ENCODE data around the gene AXIN2. TPM values are rescaled to one million over a fixed set of nuclear protein-coding genes. Genes with fewer than 3 reads are reported as not detected.
A peak's percentile ranks its signal among the peaks of the same experiment; 100 is the strongest.

AXIN2 gene
- total RNA-seq, 1 donor from 2014 or later, result 115 TPM

DNA sequence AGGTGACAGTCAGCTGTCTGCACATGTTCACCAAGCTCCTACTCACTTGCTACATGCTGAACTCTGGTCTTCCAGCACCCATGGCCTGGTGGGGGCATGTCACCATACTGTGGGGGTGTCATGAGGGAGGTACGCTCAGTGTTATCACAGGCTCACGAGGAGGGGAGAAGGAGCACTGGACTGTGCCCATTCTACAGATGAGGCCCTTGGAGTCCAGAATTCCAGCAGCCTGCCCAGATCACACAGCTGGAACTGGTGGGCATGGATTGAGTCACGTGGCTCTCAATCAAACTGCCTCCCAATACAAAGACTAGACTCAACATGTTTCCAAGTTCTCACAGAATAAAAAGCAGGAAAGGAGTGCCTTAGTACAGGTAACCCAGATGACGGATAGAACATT lies 10.7 kb downstream of the AXIN2 start:
- Mint-ChIP-seq H3K4me3 (peak overlapping the region; percentile 76), H3K27me3 (no peaks in the 10 kb centered on the region), H3K4me1 (ENCODE audit: unreplicated experiment) (peaks cover 65% of the 10 kb centered on the region), H3K27ac (peak overlapping the region; percentile 88), H3K9me3 (no peaks in the 10 kb centered on the region), H3K36me3 (peaks cover 54% of the 10 kb centered on the region)
- DNase-seq (ENCODE audit: extremely low spot score, unreplicated experiment), result no peak
- TF ChIP-seq, protein P1, sequence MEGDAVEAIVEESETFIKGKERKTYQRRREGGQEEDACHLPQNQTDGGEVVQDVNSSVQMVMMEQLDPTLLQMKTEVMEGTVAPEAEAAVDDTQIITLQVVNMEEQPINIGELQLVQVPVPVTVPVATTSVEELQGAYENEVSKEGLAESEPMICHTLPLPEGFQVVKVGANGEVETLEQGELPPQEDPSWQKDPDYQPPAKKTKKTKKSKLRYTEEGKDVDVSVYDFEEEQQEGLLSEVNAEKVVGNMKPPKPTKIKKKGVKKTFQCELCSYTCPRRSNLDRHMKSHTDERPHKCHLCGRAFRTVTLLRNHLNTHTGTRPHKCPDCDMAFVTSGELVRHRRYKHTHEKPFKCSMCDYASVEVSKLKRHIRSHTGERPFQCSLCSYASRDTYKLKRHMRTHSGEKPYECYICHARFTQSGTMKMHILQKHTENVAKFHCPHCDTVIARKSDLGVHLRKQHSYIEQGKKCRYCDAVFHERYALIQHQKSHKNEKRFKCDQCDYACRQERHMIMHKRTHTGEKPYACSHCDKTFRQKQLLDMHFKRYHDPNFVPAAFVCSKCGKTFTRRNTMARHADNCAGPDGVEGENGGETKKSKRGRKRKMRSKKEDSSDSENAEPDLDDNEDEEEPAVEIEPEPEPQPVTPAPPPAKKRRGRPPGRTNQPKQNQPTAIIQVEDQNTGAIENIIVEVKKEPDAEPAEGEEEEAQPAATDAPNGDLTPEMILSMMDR (conservative IDR thresholded peaks at IDR 0.05), result no peak

DNA sequence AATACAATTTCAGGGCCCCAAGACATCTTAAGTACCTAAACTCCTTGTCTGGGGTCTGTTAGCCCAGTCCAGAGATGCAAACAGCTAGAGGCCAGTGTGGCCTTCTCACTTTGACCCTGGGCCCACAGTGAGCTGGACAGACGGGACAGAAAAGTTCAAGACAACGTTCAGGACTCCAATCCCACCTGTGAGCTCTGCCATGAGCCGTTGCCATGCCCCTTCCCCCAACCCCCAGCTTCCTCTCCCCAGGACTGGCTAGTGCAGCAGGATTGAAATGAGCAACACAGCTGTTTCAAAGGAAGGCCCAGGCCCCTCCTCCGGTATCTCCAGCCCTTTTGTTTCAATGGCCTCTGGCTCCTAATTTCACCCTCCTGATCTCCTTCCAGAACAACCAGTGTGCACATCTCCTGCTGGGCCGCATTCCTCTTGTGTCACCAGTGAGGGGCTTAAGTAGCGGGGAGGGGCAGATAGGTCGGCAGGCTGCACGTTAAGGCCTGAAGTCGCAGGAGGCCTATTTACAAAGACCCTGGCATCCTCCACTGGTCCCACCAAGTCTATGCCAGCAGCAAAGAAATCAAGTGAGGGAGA lies 11.3 kb downstream of the AXIN2 start:
- TF ChIP-seq, protein P1 (conservative IDR thresholded peaks at IDR 0.05), result no peak
- no peak for DNase-seq (ENCODE audit: extremely low spot score, unreplicated experiment)
- no peaks in the 10 kb centered on the region for H3K9me3 Mint-ChIP-seq
- H3K36me3 Mint-ChIP-seq, result peaks cover 54% of the 10 kb centered on the region
- peaks cover 68% of the 10 kb centered on the region for H3K4me1 Mint-ChIP-seq (ENCODE audit: unreplicated experiment)
- H3K4me3 Mint-ChIP-seq, result peak overlapping the region; percentile 76
- H3K27me3 Mint-ChIP-seq, result no peaks in the 10 kb centered on the region
- H3K27ac Mint-ChIP-seq, result peak overlapping the region; percentile 88

DNA sequence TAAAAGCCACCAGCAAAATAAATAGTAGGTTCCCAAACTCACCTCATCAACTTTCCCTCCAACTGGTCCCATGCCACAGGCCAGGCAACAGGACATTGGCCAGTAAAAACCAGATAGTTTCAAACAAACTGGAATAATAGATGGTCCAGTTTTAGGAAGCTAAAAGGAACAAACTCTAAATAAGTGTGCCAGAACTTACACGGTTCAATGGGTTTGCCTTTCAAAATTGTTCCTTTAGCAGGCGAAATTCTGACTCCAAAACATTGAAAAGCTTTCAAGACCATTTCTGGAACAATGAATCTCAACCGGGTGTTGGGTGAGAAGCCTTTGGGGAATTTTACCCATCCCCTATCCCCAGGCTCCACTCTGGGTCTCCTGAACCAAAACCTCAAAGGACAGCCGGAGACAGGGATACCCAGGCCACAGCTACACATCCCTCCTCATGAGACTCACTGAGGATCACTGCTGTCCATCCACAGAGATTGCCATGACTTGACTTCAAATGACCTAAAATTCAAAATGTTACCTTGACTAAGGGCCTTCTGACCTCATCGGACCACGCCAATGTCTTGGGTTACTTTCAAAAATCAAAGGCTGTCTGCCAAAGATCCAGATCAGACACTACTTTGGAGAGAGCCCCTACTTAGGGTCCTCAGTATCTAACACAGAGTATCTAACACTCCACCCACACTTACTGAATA lies 13.0 kb downstream of the AXIN2 start:
- no peaks in the 10 kb centered on the region for H3K27me3 Mint-ChIP-seq
- DNase-seq (ENCODE audit: extremely low spot score, unreplicated experiment), result no peak
- H3K9me3 Mint-ChIP-seq, result no peaks in the 10 kb centered on the region
- H3K36me3 Mint-ChIP-seq, result peaks cover 56% of the 10 kb centered on the region
- H3K27ac Mint-ChIP-seq, result peak overlapping the region; percentile 42
- H3K4me1 Mint-ChIP-seq (ENCODE audit: unreplicated experiment), result peaks cover 74% of the 10 kb centered on the region
- TF ChIP-seq, protein P1 (conservative IDR thresholded peaks at IDR 0.05), result no peak
- peak overlapping the region; percentile 16 for H3K4me3 Mint-ChIP-seq

DNA sequence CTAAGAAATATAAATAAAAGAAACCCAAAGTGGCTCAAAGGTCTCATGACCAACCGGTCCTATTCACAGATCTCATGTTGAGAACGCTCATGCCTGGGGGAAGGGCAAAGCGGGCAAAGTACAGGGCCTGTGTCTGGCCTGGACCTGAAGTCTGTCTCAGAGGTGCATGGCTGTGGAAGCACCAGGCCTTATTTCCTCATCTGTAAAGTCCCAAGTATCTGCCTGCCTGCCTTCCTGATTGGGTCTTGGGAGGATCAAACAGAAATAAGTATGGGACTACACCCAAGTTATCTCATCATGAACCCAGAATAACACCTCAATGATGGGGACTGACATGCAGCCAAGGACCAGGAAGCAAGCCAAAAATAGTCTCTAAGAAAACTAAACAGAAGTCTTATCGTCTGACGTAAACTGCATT lies 14.2 kb downstream of the AXIN2 start:
- peaks cover 61% of the 10 kb centered on the region for H3K36me3 Mint-ChIP-seq
- peak overlapping the region; percentile 46 for H3K4me3 Mint-ChIP-seq
- H3K27ac Mint-ChIP-seq, result peak overlapping the region; percentile 69
- no peaks in the 10 kb centered on the region for H3K27me3 Mint-ChIP-seq
- TF ChIP-seq, protein P1 (conservative IDR thresholded peaks at IDR 0.05), result no peak
- H3K9me3 Mint-ChIP-seq, result no peaks in the 10 kb centered on the region
- H3K4me1 Mint-ChIP-seq (ENCODE audit: unreplicated experiment), result peaks cover 73% of the 10 kb centered on the region
- no peak for DNase-seq (ENCODE audit: extremely low spot score, unreplicated experiment)

DNA sequence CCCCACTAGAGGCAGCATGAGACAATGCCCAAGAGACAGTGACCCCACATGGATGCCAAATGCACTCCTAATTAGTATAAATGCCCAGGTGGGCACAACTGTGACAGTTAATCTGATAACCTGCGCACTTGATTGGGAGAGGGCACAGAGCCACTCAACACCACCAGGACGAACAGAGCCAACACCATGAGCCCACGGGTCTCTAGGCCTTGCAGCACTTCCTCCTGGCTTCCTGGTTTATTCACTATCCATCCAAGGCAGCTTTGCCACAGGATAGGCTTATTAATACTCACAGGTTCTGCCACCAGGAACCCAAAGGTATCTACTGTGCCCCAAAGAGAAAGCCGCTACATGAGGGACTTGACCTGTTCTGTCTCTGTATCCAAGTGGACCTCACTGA lies 14.9 kb downstream of the AXIN2 start:
- TF ChIP-seq, protein P1 (conservative IDR thresholded peaks at IDR 0.05), result no peak
- H3K4me3 Mint-ChIP-seq, result peak overlapping the region; percentile 51
- peaks cover 67% of the 10 kb centered on the region for H3K4me1 Mint-ChIP-seq (ENCODE audit: unreplicated experiment)
- peaks cover 62% of the 10 kb centered on the region for H3K36me3 Mint-ChIP-seq
- H3K27me3 Mint-ChIP-seq, result no peaks in the 10 kb centered on the region
- no peak for DNase-seq (ENCODE audit: extremely low spot score, unreplicated experiment)
- no peaks in the 10 kb centered on the region for H3K9me3 Mint-ChIP-seq
- H3K27ac Mint-ChIP-seq, result peak overlapping the region; percentile 69

Data from type B pancreatic cell (in vitro differentiated cells).